Uterus (tissue), 2 donors: ENCODE measurements around the gene BSND.

Experiments
- CTCF ChIP-seq, 4 experiments: fragments of 200-600 bp in 2 of 4; fragments of 450-650 bp in 2 of 4; sonication (generic) in 2 of 4; IDR thresholded peaks; one replicate each; pipeline ENCODE4 v1.5.1; 2016 to 2019; ENCODE audit warnings: antibody characterized with exemption in 4 of 4, mild to moderate bottlenecking in 2 of 4, moderate library complexity in 1 of 4
- POLR2A ChIP-seq, 2 donors: fragments of 450-650 bp; IDR thresholded peaks; one replicate each; pipeline ENCODE4 v1.6.1; 2016; ENCODE audit warnings: antibody characterized with exemption in 2 of 2, mild to moderate bottlenecking in 1 of 2, moderate library complexity in 1 of 2

GRCh38 chr1:55057270-55057955, 58.7 kb downstream of the BSND start:
- TF ChIP-seq CTCF (IDR thresholded peaks at IDR 0.05) (no peak), POLR2A (IDR thresholded peaks at IDR 0.05) (no peak)
